GM21447 (cell line): ENCODE data around the gene PAM16.
A peak's percentile ranks its signal among the peaks of the same experiment; 100 is the strongest.

Source experiments
- ATAC-seq: cut with Tn5 transposase; IDR thresholded peaks from one replicate; pipeline ENCODE4 v1.9.1; 2021; ENCODE audit not compliant: unreplicated experiment

Gene PAM16

GRCh38 chr16:4307215-4308037 lies 43.7 kb downstream of the PAM16 start:
- ATAC-seq = peak; percentile 75

- peak; percentile 2 for ATAC-seq
Observed at GRCh38 chr16:4306470-4307214, 44.5 kb downstream of the PAM16 start.

GRCh38 chr16:4303973-4304372 lies 47.1 kb downstream of the PAM16 start:
- no peak for ATAC-seq

DNA sequence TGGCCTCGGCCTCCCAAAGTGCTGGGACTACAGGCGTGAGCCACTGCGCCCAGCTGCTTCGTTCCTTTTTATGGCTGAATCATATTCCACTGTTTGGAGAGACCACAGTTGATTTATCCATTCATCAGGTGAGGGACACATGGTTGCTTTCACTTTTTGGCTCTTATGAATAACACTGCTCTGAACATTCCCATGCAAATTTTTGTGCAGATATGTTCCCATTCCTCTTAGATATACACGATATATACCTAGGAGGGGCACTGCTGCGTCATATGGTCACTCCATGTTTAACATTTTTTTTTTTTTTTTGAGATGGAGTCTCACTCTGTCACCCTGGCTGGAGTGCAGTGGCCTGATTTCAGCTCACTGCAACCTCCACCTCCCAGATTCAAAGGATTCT lies 49.2 kb downstream of the PAM16 start:
- no peak for ATAC-seq

GRCh38 chr16:4301177-4301576 lies 49.9 kb downstream of the PAM16 start:
- ATAC-seq = no peak

GRCh38 chr16:4298761-4299522 lies 52.2 kb downstream of the PAM16 start:
- no peak for ATAC-seq

DNA sequence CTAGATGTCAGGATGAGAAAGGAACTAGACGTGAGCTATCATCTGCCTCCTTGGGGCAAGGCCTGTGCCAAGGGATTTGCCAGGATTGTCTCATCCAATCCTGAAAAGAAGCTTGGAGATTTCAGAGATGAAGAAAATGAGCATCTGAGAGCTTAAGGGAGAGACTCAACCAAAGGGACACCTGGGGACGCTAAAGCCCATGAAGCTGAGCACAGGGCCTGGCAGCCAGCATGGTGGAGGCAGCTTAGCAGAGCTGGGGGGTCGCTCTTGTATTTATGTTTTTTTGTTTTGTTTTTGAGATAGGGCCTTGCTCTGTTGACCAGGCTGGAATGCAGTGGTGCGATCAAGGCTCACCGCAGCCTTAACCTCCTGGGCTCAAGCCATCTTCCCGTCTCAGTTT lies 53.6 kb downstream of the PAM16 start:
- ATAC-seq = no peak

GRCh38 chr16:4295581-4295980 lies 55.5 kb downstream of the PAM16 start:
- ATAC-seq = no peak

GRCh38 chr16:4293822-4294457 lies 57.2 kb downstream of the PAM16 start:
- no peak for ATAC-seq

DNA sequence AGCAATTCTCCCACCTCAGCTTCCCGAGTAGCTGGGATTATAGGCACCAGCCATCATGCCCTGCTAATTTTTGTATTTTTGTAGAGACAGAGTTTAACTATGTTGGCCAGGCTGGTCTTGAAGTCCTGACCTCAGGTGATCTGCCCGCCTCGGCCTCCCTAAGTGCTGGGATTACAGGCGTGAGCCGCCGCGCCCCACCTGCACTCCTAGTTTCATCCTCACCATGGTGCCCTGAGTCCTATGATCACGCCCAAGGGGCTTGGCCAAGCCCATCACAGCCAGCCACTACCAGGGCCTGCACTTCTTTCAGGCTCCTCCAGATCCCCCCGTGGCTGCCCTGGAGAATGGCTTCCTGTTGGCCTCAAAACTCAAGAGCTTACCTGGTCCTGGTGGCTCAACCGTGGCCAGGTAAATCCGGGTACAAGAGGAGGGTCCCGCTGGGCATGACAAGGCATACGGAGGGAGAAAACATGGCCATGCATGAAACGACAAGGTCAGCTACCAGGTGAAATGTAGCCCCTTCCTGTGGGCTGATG lies 57.9 kb downstream of the PAM16 start:
- no peak for ATAC-seq

- ATAC-seq = no peak
Observed at GRCh38 chr16:4291699-4292098, 59.4 kb downstream of the PAM16 start.
